DOHH2 (cell line): ENCODE data around the gene CACNA2D3.

Source experiments
- H3F3A ChIP-seq: fragments of 200-600 bp; sonication (generic), shearing (Covaris generic); 2 replicates; pipeline ENCODE4 v1.6.0; 2016; ENCODE audit warnings: antibody characterized with exemption, mild to moderate bottlenecking; ENCODE audit not compliant: control insufficient read depth, insufficient read depth
- H3K27ac ChIP-seq: fragments of 200-600 bp; sonication (generic); 2 replicates; pipeline ENCODE4 v1.5.1; 2014; ENCODE audit warnings: low read depth, mild to moderate bottlenecking, low read length, moderate library complexity
- H3K27me3 ChIP-seq: fragments of 200-600 bp; sonication (generic); 2 replicates; pipeline ENCODE4 v1.6.1; 2014; ENCODE audit warnings: mild to moderate bottlenecking, low read length, mixed read lengths; ENCODE audit not compliant: control insufficient read depth
- H3K36me3 ChIP-seq: fragments of 200-600 bp; sonication (generic); 2 replicates; pipeline ENCODE4 v1.6.1; 2014; ENCODE audit warnings: mild to moderate bottlenecking, low read length, moderate library complexity, mixed read lengths; ENCODE audit not compliant: control insufficient read depth
- H3K4me1 ChIP-seq: fragments of 200-600 bp; sonication (generic); 2 replicates; pipeline ENCODE4 v1.6.1; 2014; ENCODE audit warnings: mild to moderate bottlenecking, low read length, mixed read lengths; ENCODE audit not compliant: control insufficient read depth
- H3K4me2 ChIP-seq: fragments of 200-600 bp; sonication (generic); 2 replicates; pipeline ENCODE4 v1.6.0; 2014; ENCODE audit warnings: mild to moderate bottlenecking, low read length, moderate library complexity
- H3K4me3 ChIP-seq: fragments of 200-600 bp; sonication (generic); 2 replicates; pipeline ENCODE4 v1.5.1; 2014; ENCODE audit warnings: mild to moderate bottlenecking, low read length, mixed read lengths
- H3K79me2 ChIP-seq: fragments of 200-600 bp; sonication (generic); 2 replicates; pipeline ENCODE4 v1.6.1; 2014; ENCODE audit warnings: mild to moderate bottlenecking, low read length, mixed read lengths; ENCODE audit not compliant: control insufficient read depth
- H3K9me2 ChIP-seq: fragments of 200-600 bp; sonication (generic); replicated peaks from 2 replicates; pipeline ENCODE4 v1.6.1; 2014; ENCODE audit warnings: mild to moderate bottlenecking, low read length, mixed read lengths; ENCODE audit not compliant: control insufficient read depth
- H3K9me3 ChIP-seq: fragments of 200-600 bp; sonication (generic); 2 replicates; pipeline ENCODE4 v1.6.1; 2014; ENCODE audit warnings: antibody characterized with exemption, low read length, mixed read lengths; ENCODE audit not compliant: control insufficient read depth, insufficient read depth
- H4K20me1 ChIP-seq: fragments of 200-600 bp; sonication (generic); 2 replicates; pipeline ENCODE4 v1.6.0; 2014; ENCODE audit warnings: low read depth, mild to moderate bottlenecking, antibody characterized with exemption, low read length, moderate library complexity; ENCODE audit not compliant: control insufficient read depth, insufficient read depth
- EZH2phosphoT487 ChIP-seq: fragments of 200-600 bp; sonication (generic); IDR thresholded peaks from 2 replicates; pipeline ENCODE4 v1.6.1; 2017; ENCODE audit warnings: borderline replicate concordance, mild to moderate bottlenecking, antibody characterized with exemption, low read length, moderate library complexity, mixed read lengths
- TF ChIP-seq, protein P1 (sequence below): fragments of 200-600 bp; sonication (generic); IDR thresholded peaks from one replicate; pipeline ENCODE4 v1.5.1; 2014; ENCODE audit warnings: antibody characterized with exemption, mild to moderate bottlenecking, low read depth, low read length; ENCODE audit not compliant: poor library complexity, severe bottlenecking

Gene CACNA2D3

DNA sequence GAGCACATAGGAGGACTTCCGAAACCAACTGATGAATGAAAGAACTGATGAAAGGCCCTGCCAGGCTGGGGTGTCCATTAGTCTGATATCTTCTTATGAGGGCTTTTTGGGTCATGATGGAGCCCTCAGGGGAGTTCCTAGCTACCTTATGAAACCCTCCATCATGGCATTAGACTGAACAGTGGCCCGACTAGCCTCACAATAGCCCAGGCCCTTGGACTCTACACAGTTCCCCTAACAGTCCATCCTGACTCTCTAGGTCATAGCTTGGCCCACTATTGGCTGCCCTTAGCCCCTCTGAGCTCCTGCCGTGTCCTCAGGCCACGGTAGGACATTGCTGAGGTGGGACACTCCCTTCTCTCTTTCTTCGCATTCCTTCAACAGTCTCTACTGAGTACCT is 365.9 kb downstream of the CACNA2D3 start:
- Histone ChIP-seq H4K20me1 (no peaks in the 10 kb centered on the region), H3K4me1 (no peaks in the 10 kb centered on the region), H3K79me2 (no peaks in the 10 kb centered on the region), H3K27me3 (no peaks in the 10 kb centered on the region), H3F3A (no peaks in the 10 kb centered on the region), H3K36me3 (no peaks in the 10 kb centered on the region), H3K9me2 (no peaks in the 10 kb centered on the region), H3K4me3 (no peak overlapping the region), H3K27ac (no peak overlapping the region), H3K4me2 (no peak overlapping the region), H3K9me3 (no peaks in the 10 kb centered on the region)
- no peak for TF ChIP-seq EZH2phosphoT487
- TF ChIP-seq, protein P1, sequence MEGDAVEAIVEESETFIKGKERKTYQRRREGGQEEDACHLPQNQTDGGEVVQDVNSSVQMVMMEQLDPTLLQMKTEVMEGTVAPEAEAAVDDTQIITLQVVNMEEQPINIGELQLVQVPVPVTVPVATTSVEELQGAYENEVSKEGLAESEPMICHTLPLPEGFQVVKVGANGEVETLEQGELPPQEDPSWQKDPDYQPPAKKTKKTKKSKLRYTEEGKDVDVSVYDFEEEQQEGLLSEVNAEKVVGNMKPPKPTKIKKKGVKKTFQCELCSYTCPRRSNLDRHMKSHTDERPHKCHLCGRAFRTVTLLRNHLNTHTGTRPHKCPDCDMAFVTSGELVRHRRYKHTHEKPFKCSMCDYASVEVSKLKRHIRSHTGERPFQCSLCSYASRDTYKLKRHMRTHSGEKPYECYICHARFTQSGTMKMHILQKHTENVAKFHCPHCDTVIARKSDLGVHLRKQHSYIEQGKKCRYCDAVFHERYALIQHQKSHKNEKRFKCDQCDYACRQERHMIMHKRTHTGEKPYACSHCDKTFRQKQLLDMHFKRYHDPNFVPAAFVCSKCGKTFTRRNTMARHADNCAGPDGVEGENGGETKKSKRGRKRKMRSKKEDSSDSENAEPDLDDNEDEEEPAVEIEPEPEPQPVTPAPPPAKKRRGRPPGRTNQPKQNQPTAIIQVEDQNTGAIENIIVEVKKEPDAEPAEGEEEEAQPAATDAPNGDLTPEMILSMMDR, result no peak

DNA sequence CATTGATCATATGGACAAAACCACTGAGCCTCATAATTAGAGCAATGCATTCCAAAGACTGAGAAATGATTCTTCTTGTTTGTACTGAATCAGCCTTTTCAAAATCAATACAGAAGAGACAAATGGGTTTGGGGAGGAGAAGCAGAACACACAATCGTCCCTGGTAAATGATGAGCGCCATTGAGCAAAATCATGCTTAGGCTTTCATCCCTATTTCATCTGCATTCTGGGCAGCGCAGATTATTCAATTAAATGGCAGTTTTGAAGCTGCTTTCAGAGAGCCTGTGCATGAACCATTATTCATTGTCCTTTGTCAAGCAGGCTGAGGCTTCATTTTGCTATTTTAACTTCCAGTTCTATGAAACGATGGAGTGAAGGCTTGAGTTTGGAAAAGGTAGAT is 371.9 kb downstream of the CACNA2D3 start:
- Histone ChIP-seq H3K27ac (no peak overlapping the region), H3K4me3 (no peak overlapping the region), H3K4me1 (no peaks in the 10 kb centered on the region), H3K4me2 (no peak overlapping the region), H3K36me3 (no peaks in the 10 kb centered on the region), H3K9me2 (no peaks in the 10 kb centered on the region), H3F3A (no peaks in the 10 kb centered on the region), H3K27me3 (no peaks in the 10 kb centered on the region), H3K79me2 (no peaks in the 10 kb centered on the region), H4K20me1 (no peaks in the 10 kb centered on the region), H3K9me3 (no peaks in the 10 kb centered on the region)
- TF ChIP-seq, protein P1, result no peak
- TF ChIP-seq EZH2phosphoT487, result no peak

DNA sequence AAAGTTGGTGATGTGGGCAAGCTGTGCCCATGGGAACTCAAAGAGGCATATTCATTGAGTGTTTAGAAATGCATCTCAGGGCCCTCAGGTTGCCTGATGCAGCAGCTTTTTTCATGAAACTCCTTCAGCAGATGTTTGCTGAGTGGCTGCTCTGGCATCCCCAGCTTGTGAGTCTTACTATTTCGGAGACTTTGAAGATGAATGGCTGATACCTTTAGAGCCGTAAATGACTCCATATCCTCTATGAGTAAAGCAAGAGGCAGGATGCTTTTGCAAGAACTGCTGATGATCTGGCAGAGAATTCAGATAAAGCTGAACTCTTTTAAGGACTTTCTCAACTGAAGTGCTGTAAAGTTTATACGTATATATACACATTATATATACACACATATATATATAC is 384.3 kb downstream of the CACNA2D3 start:
- Histone ChIP-seq H3K27me3 (no peaks in the 10 kb centered on the region), H3K4me2 (no peak overlapping the region), H3K36me3 (no peaks in the 10 kb centered on the region), H3K4me1 (no peaks in the 10 kb centered on the region), H3K9me3 (no peaks in the 10 kb centered on the region), H3F3A (no peaks in the 10 kb centered on the region), H3K9me2 (no peaks in the 10 kb centered on the region), H4K20me1 (no peaks in the 10 kb centered on the region), H3K79me2 (no peaks in the 10 kb centered on the region), H3K27ac (no peak overlapping the region), H3K4me3 (no peak overlapping the region)
- TF ChIP-seq, protein P1, result no peak
- TF ChIP-seq EZH2phosphoT487, result no peak

DNA sequence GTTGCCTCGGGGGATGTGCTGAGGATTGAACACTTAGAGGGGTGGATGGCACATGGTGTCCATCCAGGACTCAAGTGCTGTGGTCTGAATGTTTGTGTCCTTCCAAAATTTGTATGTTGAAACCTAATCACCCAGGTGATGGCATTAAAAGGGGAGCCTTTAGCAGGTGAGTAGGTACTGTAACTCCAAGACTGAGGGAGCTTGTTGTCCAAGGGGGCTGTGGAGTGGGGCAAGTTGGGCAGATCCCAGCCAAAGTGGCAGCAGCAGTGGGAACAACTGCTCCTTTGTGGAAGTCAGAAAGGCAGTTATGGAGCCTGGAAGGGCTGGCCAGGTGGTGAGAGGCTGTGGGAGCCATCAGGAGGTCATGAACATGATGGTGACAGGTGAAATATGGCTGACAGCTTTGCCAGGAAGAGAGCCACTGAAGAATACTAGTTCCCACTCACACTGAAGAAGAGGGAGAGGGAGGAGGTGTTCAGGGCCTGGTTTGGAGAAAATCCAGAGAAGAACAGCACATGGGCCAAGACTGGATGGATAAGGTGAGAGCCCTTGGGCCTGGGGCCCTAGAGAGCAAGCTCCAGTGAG is 385.6 kb downstream of the CACNA2D3 start:
- no peaks in the 10 kb centered on the region for H3F3A ChIP-seq
- H3K4me2 ChIP-seq, result no peak overlapping the region
- TF ChIP-seq, protein P1, result no peak
- TF ChIP-seq EZH2phosphoT487, result no peak
- no peak overlapping the region for H3K4me3 ChIP-seq
- H3K4me1 ChIP-seq, result no peaks in the 10 kb centered on the region
- H3K36me3 ChIP-seq, result no peaks in the 10 kb centered on the region
- H3K9me3 ChIP-seq, result no peaks in the 10 kb centered on the region
- no peaks in the 10 kb centered on the region for H3K9me2 ChIP-seq
- no peak overlapping the region for H3K27ac ChIP-seq
- H3K79me2 ChIP-seq, result no peaks in the 10 kb centered on the region
- no peaks in the 10 kb centered on the region for H4K20me1 ChIP-seq
- H3K27me3 ChIP-seq, result no peaks in the 10 kb centered on the region
